Bronchial epithelial cell (primary cell): ENCODE results near the gene TIGAR. TPM values are rescaled to one million over a fixed set of nuclear protein-coding genes. Genes with fewer than 3 reads are reported as not detected.

ENCODE experiments used
- DNase-seq: peaks from one replicate; pipeline ENCODE4 v3.0.0-alpha.2; 2010; ENCODE audit warnings: low read depth
- FAIRE-seq: peaks from 2 replicates; lab custom pipeline; 2011; peaks lifted over from hg19 to GRCh38; lab: Jason Lieb, UNC
- H3K27me3 ChIP-seq: 2 replicates; pipeline ENCODE4 v1.5.1; 2011; ENCODE audit warnings: low read length; ENCODE audit not compliant: control insufficient read depth, insufficient read depth
- H3K36me3 ChIP-seq: 2 replicates; pipeline ENCODE4 v1.5.1; 2011; ENCODE audit warnings: low read length; ENCODE audit not compliant: control insufficient read depth, insufficient read depth
- H3K4me3 ChIP-seq: 2 replicates; pipeline ENCODE4 v1.5.1; 2011; ENCODE audit warnings: mild to moderate bottlenecking, low read depth, low read length, control low read depth
- total RNA-seq: library from RNA; depleted of rRNA; stranded (reverse); fragments of >200 nt; gene quantifications from 2 replicates; pipeline ENCODE4 v1.2.1, GENCODE V29; 2014
- TF ChIP-seq, protein P1 (sequence below): IDR thresholded peaks from 2 replicates; pipeline ENCODE4 v1.5.1; 2011; ENCODE audit warnings: mild to moderate bottlenecking, moderate library complexity, low read length, control low read depth, inconsistent platforms; ENCODE audit not compliant: insufficient read depth, severe bottlenecking

Gene TIGAR
- total RNA-seq, 1 donor from 2014 or later, result 10.0 TPM

DNA sequence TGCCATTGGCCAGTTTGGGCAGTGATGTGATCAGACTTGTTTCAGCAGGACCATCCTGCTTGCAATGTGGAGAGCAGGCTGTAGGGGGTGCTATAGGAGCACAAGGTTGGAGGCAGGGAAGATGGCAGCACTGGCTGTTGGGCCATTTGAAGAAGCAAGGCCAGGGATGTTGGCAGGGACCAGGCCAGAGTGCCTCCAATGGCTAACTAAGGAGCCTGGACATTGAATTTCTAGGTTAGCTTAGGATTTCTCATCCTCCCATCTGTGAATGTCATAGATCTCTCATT, 35.0 kb downstream of the TIGAR start:
- FAIRE-seq, result no peak

DNA sequence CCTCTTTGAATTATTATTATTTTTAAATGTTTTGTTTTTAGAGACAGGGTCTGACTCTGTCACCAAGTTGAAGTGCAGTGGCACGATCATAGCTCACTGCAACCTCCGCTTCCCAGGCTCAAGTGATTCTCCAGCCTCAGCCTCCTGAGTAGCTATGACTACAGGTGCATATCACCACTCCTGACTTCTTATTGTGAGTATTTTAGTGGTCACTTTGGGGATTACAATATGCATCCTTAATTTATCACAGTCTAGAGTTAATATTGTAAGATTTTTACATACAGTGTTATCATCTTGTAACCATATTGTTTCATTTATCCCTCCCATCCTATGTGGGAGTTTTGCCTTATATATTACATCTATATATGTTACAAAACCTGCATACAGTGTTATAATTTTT, 45.1 kb downstream of the TIGAR start:
- DNase-seq (no peak), FAIRE-seq (no peak)
- H3K27me3 ChIP-seq, result no peaks in the 10 kb centered on the region
- TF ChIP-seq, protein P1, sequence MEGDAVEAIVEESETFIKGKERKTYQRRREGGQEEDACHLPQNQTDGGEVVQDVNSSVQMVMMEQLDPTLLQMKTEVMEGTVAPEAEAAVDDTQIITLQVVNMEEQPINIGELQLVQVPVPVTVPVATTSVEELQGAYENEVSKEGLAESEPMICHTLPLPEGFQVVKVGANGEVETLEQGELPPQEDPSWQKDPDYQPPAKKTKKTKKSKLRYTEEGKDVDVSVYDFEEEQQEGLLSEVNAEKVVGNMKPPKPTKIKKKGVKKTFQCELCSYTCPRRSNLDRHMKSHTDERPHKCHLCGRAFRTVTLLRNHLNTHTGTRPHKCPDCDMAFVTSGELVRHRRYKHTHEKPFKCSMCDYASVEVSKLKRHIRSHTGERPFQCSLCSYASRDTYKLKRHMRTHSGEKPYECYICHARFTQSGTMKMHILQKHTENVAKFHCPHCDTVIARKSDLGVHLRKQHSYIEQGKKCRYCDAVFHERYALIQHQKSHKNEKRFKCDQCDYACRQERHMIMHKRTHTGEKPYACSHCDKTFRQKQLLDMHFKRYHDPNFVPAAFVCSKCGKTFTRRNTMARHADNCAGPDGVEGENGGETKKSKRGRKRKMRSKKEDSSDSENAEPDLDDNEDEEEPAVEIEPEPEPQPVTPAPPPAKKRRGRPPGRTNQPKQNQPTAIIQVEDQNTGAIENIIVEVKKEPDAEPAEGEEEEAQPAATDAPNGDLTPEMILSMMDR, result no peak
- no peak overlapping the region for H3K4me3 ChIP-seq
- no peaks in the 10 kb centered on the region for H3K36me3 ChIP-seq

More for the DNA sequence above, 35.0 kb downstream of the TIGAR start:
- peaks cover 10% of the 10 kb centered on the region for H3K36me3 ChIP-seq
- H3K4me3 ChIP-seq, result no peak overlapping the region
- no peaks in the 10 kb centered on the region for H3K27me3 ChIP-seq
- TF ChIP-seq, protein P1, result peak; percentile 62
- DNase-seq, result peak; percentile 40

DNA sequence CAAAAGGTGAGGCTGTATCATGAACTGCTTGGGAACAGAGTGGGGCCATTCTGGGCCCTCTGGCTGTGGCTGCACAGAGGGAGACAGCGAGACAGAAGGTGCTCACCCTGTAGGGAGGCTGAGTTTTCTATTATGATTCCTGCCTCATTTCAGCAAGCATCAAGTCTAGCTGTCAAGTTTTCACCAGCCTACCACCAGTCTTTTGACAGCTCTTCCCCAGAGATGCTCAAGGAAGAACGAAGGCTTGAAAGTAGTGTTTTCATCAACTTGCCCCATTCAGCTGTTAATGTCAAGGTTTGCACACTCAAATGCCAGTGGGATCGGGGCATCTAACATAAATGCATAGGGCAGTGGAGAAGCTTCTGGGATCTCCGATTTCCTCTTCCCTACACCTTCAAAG, 48.5 kb downstream of the TIGAR start:
- FAIRE-seq, result no peak
- H3K4me3 ChIP-seq, result no peak overlapping the region
- DNase-seq, result no peak
- H3K27me3 ChIP-seq, result no peaks in the 10 kb centered on the region
- no peaks in the 10 kb centered on the region for H3K36me3 ChIP-seq
- TF ChIP-seq, protein P1, result no peak

DNA sequence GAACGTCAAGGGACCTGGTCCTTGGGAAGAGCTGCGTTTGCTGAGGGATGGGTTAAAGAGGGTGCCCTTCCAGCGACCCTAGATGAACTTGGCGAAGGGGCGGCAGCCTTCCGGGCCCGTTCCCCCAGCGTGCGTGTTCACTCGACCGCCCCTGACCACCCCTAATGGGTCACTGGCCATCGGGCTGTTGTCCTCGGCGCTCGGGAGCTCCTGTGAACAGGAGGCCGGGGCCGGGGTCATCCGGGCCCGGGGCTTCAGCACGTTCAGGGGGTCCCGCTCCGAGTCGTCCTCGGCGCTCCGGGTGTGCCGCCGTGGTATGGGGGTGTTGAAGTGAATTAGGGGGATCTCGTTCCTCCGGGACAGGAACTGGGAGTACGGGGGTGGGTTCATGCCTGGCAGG, 49.3 kb downstream of the TIGAR start:
- Histone ChIP-seq H3K4me3 (no peak overlapping the region), H3K27me3 (no peaks in the 10 kb centered on the region), H3K36me3 (no peaks in the 10 kb centered on the region)
- no peak for DNase-seq
- no peak for FAIRE-seq
- TF ChIP-seq, protein P1, result no peak

DNA sequence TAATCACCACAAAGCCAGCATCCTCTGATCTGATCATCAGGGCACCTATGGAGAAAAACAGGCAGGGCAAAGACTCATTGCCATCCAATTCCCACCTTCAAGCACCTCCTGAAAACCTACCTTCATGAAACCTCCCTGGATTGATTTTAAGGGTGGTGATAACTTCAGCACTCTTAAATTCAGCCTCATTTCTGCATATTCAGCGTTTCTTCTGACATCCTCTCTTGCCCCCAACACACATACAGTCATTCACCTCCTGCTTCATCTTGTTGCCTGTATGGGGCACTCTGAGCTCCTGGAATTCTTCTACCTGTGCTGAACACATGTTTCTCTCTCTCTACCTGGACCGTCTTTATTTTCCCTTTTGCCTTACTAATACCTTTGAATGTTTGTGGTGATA, 51.6 kb downstream of the TIGAR start:
- H3K36me3 ChIP-seq, result no peaks in the 10 kb centered on the region
- no peaks in the 10 kb centered on the region for H3K27me3 ChIP-seq
- H3K4me3 ChIP-seq, result no peak overlapping the region
- no peak for DNase-seq
- TF ChIP-seq, protein P1, result no peak
- no peak for FAIRE-seq

DNA sequence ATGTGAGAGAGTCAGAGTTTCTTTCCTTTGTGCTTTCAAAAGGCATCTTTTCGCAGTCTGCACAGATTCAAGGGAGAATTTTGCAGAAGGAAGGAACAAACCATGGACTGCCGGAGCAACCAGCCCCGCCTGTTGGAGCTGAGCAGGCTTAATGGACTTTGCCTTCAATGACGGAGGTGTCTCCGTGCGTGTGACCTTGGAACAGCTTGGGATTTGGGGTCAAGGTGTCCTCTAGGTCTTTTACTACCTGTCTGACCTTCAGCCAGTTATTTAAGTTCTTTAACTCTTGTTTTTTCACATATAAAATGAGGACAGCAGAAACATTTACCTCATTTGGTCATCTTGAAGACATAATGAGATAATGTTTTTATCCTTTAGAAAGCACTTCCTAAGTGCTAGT, 54.4 kb downstream of the TIGAR start:
- Histone ChIP-seq H3K4me3 (no peak overlapping the region), H3K27me3 (peaks cover 2% of the 10 kb centered on the region), H3K36me3 (no peaks in the 10 kb centered on the region)
- TF ChIP-seq, protein P1, result no peak
- DNase-seq (no peak), FAIRE-seq (no peak)
